BE2C (cell line): ENCODE measurements around the gene FRS3.
"Not testable (repeated sequence)": the region's sequence is repeated elsewhere in the genome, so short reads cannot be mapped to it uniquely, and the experiment has no call there.

ENCODE experiments used
- DNase-seq: peaks from one replicate; pipeline ENCODE4 v3.0.0-alpha.2; 2020
- H3K27me3 ChIP-seq: fragments of 250-450 bp; sonication (Bioruptor Pico); 2 replicates; pipeline ENCODE4 v1.5.1; 2020; ENCODE audit warnings: mild to moderate bottlenecking
- H3K36me3 ChIP-seq: fragments of 250-450 bp; sonication (Bioruptor Pico); 2 replicates; pipeline ENCODE4 v1.5.1; 2020; ENCODE audit warnings: mild to moderate bottlenecking
- H3K4me1 ChIP-seq: fragments of 250-450 bp; sonication (Bioruptor Pico); 2 replicates; pipeline ENCODE4 v1.5.1; 2020
- H3K4me3 ChIP-seq: 2 replicates; pipeline ENCODE4 v1.5.1; 2011; ENCODE audit warnings: low read depth, low read length
- H3K9me3 ChIP-seq: fragments of 250-450 bp; sonication (Bioruptor Pico); 2 replicates; pipeline ENCODE4 v1.5.1; 2020
- CTCF ChIP-seq: IDR thresholded peaks from 2 replicates; pipeline ENCODE4 v1.5.1; 2012; ENCODE audit warnings: mild to moderate bottlenecking, low read depth, low read length

FRS3 gene

DNA sequence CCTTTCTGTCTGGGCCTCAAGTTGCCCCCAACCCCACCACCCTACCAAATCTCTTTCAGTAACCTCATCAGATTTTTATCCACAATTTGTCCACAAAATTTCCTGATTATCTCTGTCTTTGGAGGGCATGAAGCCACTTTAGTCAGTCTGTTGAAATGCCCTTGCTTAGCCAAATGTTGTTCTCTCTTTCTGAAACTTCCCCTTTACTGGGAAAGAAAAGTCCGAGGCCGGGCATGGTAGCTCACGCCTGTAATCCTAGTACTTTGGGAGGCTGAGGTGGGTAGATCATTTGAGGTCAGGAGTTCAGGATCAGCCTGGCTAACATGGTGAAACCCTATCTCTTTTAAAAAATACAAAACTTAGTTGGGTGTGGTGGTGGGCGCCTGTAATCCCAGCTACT, 41.6 kb upstream of the FRS3 start:
- no peak for TF ChIP-seq CTCF
- H3K36me3 ChIP-seq = no peaks in the 10 kb centered on the region

DNA sequence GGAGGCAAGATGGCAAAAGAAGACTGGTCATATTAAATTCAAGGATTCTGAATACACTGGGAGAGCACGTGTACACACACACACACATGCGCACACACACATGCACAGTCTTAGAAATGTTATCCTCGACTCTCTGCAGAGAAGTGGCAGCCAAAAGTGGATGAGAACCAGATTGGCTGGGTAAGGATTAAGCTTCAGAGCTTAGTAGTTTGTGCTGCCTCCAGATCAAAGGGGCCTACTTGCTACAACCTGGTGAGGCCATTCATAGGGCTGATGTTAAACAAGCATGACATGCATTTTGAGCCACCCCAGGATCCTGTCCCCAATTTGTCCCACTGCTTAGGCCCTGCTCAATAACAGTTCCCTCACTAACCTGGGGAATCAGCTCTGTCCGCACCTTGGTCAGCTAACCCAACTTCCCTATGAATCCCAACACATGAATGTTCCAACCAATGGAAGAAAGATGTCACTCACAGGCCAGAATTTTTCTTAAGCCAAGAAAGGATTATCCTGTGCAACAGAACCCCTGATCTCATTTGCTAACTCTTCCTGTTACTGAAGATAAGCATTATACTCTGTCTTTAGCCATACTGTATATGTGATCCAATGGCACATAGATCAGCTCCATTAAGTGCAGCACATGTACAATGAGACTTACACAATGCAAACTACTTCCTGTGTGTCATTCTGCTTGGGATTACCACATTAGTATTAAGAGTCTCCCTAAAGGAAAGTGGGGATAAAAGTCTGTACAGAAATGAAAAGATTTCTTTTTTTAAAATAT, 38.8 kb upstream of the FRS3 start:
- no peaks in the 10 kb centered on the region for H3K27me3 ChIP-seq
- no peak for DNase-seq

More for the DNA sequence above, 41.6 kb upstream of the FRS3 start:
- no peaks in the 10 kb centered on the region for H3K9me3 ChIP-seq
- no peak for DNase-seq
- H3K27me3 ChIP-seq = no peaks in the 10 kb centered on the region
- no peaks in the 10 kb centered on the region for H3K4me1 ChIP-seq
- H3K4me3 ChIP-seq = no peak overlapping the region

GRCh38 chr6:41815587-41815986, 35.9 kb upstream of the FRS3 start:
- no peaks in the 10 kb centered on the region for H3K9me3 ChIP-seq
- H3K27me3 ChIP-seq = no peaks in the 10 kb centered on the region
- H3K36me3 ChIP-seq = no peaks in the 10 kb centered on the region
- H3K4me3 ChIP-seq = no peak overlapping the region
- DNase-seq = no peak
- no peaks in the 10 kb centered on the region for H3K4me1 ChIP-seq
- no peak for TF ChIP-seq CTCF

More for the DNA sequence above, 38.8 kb upstream of the FRS3 start:
- Histone ChIP-seq H3K4me1 (no peaks in the 10 kb centered on the region), H3K36me3 (no peaks in the 10 kb centered on the region), H3K9me3 (no peaks in the 10 kb centered on the region), H3K4me3 (no peak overlapping the region)
- TF ChIP-seq CTCF = no peak

GRCh38 chr6:41814629-41815028, 34.9 kb upstream of the FRS3 start:
- H3K4me3 ChIP-seq = no peak overlapping the region

DNA sequence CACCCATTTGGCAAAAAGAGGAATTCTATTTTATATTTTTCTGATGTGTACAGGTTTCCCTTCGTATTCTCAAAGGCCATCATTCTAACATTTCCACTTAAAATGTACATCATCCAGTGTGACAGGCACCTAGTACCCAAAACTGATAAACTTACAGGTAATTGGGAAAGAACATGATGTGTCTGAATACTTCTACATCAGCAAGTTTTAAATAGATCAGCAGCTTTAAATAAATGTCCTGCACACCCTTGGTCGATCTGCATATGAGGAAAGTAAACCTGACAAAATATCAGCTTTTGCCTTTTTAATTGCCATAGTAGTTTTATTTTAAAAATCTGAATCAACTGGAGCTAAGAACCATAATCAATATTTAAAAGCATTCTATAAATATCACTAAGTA, 34.3 kb upstream of the FRS3 start:
- DNase-seq = no peak
- Histone ChIP-seq H3K27me3 (no peaks in the 10 kb centered on the region), H3K4me1 (no peaks in the 10 kb centered on the region), H3K4me3 (no peak overlapping the region), H3K36me3 (no peaks in the 10 kb centered on the region), H3K9me3 (no peaks in the 10 kb centered on the region)
- no peak for TF ChIP-seq CTCF

More at GRCh38 chr6:41814629-41815028, 34.9 kb upstream of the FRS3 start:
- H3K4me1 ChIP-seq = no peaks in the 10 kb centered on the region
- no peak for DNase-seq
- H3K9me3 ChIP-seq = no peaks in the 10 kb centered on the region
- no peaks in the 10 kb centered on the region for H3K27me3 ChIP-seq
- TF ChIP-seq CTCF = no peak
- H3K36me3 ChIP-seq = no peaks in the 10 kb centered on the region

DNA sequence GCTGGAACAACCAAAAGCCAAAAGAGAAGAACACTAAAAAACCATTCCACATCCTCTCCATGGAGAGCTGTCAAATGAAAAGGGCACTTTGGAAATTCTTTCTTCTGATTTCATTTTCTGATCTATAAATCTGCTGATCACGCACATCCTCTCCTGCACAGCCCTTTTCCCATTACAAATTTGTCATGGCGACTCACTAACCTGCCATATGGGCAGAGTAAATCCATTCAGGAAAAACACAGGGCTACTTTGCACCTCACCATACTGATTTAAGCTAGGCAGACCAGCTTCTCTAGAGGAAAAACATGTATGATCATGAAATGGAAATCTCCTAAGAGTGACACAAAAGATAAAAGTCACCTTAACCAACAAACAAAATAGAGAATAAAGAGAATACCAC, 33.8 kb upstream of the FRS3 start:
- H3K4me1 ChIP-seq = no peaks in the 10 kb centered on the region
- H3K27me3 ChIP-seq = no peaks in the 10 kb centered on the region
- H3K9me3 ChIP-seq = no peaks in the 10 kb centered on the region
- H3K4me3 ChIP-seq = no peak overlapping the region
- DNase-seq = no peak
- TF ChIP-seq CTCF = no peak
- H3K36me3 ChIP-seq = no peaks in the 10 kb centered on the region

- not testable (repeated sequence) for H3K9me3 ChIP-seq, DNase-seq, H3K4me3 ChIP-seq, H3K36me3 ChIP-seq, H3K4me1 ChIP-seq, H3K27me3 ChIP-seq
Measured at GRCh38 chr6:41811946-41812345, 32.2 kb upstream of the FRS3 start.
